GM12891 (cell line): ENCODE measurements around the gene AJUBA.

Experiments used
- DNase-seq: peaks from one replicate; pipeline ENCODE4 v3.0.0; 2011; ENCODE audit warnings: low spot score; ENCODE audit not compliant: insufficient read length
- FAIRE-seq: peaks from 2 replicates; lab custom pipeline; 2011; peaks lifted over from hg19 to GRCh38; lab: Jason Lieb, UNC
- PAX5 ChIP-seq: IDR thresholded peaks from 2 replicates; pipeline ENCODE4 v1.6.1; 2011; ENCODE audit warnings: low read length, moderate library complexity, mild to moderate bottlenecking; ENCODE audit not compliant: insufficient read depth, severe bottlenecking
- POLR2A ChIP-seq: IDR thresholded peaks from 2 replicates; pipeline ENCODE4 v1.6.1; 2011; ENCODE audit warnings: low read depth, low read length, control low read depth
- POLR2AphosphoS5 ChIP-seq: IDR thresholded peaks from 2 replicates; pipeline ENCODE4 v1.6.1; 2011; ENCODE audit warnings: low read depth, low read length, control low read depth
- POU2F2 ChIP-seq: IDR thresholded peaks from 2 replicates; pipeline ENCODE4 v1.6.1; 2011; ENCODE audit warnings: low read depth, mild to moderate bottlenecking, control low read depth, low read length, moderate library complexity
- SPI1 ChIP-seq: IDR thresholded peaks from 2 replicates; pipeline ENCODE4 v1.6.1; 2011; ENCODE audit warnings: low read depth, low read length, control low read depth
- TAF1 ChIP-seq: IDR thresholded peaks from 2 replicates; pipeline ENCODE4 v1.6.1; 2011; ENCODE audit warnings: low read depth, low read length, control low read depth

Gene AJUBA

DNA sequence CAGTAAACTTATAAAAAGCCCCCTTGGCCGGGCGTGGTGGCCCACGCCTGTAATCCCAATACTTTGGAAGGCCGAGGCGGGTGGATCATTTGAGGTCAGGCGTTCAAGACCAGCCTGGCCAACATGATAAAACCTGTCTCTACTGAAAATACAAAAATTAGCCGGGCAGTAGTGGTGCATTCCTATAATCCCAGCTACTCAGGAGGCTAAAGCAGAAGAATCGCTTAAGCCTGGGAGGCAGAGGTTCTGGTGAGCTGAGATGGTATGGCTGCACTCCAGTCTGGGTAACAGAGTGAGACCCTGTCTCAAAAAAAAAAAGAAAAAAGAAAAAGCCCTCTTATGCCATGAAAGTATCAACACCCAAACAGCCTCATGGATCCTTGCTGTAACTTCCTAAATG, 56.8 kb downstream of the AJUBA start:
- no peak for FAIRE-seq

DNA sequence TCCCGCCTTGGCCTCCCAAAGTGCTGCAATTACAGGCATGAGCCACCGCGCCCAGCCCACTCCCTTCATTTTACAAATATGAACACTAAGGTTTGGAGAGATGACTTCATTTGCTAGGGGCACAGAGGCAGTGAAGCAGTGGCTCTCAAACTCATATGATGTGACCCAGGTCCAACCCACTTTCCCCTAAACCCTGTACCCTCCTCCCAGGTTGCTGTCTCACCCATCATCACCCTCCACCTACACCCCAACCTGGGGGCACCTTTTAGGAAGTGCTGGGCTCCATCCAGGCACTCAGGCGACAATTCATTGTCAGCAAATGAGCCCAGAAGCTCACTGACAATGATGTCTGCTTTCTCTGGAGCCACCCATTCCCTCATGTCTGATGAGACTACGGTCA, 58.6 kb downstream of the AJUBA start:
- TF ChIP-seq POLR2A (no peak), POU2F2 (no peak), TAF1 (no peak), SPI1 (no peak), POLR2AphosphoS5 (no peak)
- FAIRE-seq: no peak
- DNase-seq: no peak

More for the DNA sequence above, 56.8 kb downstream of the AJUBA start:
- TF ChIP-seq TAF1 (no peak), POLR2A (no peak), SPI1 (no peak), POU2F2 (no peak), PAX5 (no peak), POLR2AphosphoS5 (no peak)
- DNase-seq: no peak

DNA sequence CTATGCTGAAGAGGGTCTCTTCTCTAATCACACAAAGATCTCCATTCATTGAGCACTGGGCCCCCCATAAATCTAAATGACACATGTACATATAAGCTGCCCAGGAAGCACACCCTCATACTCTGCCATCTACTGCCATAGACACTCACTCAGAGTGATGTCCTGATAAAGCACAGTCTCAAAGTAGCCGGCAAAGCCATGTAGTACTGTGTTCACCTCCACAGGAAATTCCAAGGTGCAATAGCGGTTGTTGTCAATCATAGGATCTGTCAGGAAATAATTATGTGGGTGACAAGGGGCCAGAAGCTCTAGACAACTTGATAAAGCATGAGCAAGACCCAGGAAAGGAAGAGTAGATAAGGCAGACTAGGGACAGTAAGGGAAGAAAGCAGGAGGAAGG, 60.1 kb downstream of the AJUBA start:
- no peak for TF ChIP-seq POLR2A
- no peak for TF ChIP-seq POLR2AphosphoS5
- TF ChIP-seq PAX5: no peak
- no peak for TF ChIP-seq SPI1
- no peak for TF ChIP-seq POU2F2
- no peak for TF ChIP-seq TAF1
- no peak for DNase-seq
- no peak for FAIRE-seq
